Measurements from ENCODE around the gene FRMD5.

DNA sequence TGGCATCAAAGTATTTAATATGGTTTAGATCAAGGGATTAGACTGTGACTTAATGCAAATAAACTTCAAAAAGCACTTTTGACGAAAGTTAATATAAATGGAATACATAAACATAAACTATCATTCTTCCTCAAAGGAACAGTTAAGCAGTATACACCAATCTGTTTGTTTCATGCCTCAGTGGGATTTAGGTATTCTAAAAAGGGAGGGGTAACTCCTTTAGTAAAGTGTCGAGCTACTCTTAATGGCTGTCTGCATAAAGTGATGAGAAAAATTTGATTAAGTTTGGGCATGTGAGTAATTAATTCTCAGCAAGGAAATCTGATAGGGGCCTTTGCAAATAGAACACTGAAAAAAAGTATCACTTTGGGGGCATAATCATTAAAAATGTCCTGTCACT is 176.9 kb downstream of the FRMD5 start:
- TF ChIP-seq, protein P1, sequence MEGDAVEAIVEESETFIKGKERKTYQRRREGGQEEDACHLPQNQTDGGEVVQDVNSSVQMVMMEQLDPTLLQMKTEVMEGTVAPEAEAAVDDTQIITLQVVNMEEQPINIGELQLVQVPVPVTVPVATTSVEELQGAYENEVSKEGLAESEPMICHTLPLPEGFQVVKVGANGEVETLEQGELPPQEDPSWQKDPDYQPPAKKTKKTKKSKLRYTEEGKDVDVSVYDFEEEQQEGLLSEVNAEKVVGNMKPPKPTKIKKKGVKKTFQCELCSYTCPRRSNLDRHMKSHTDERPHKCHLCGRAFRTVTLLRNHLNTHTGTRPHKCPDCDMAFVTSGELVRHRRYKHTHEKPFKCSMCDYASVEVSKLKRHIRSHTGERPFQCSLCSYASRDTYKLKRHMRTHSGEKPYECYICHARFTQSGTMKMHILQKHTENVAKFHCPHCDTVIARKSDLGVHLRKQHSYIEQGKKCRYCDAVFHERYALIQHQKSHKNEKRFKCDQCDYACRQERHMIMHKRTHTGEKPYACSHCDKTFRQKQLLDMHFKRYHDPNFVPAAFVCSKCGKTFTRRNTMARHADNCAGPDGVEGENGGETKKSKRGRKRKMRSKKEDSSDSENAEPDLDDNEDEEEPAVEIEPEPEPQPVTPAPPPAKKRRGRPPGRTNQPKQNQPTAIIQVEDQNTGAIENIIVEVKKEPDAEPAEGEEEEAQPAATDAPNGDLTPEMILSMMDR (IDR thresholded peaks at IDR 0.05), result no peak
- TF ChIP-seq EZH2 (IDR thresholded peaks at IDR 0.05; ENCODE audit: borderline replicate concordance, insufficient read depth, low read depth, low read length, poor library complexity, severe bottlenecking), result no peak
